IPS DF 19.7 (cell line): Measurements from ENCODE around the gene RUFY3.
"Not testable (repeated sequence)": the region's sequence is repeated elsewhere in the genome, so short reads cannot be mapped to it uniquely, and the experiment has no call there.

Source experiments
- DNase-seq: peaks from one replicate; pipeline ENCODE4 v3.0.0-alpha.2; 2013; ENCODE audit warnings: low read depth, low spot score

RUFY3 gene

DNA sequence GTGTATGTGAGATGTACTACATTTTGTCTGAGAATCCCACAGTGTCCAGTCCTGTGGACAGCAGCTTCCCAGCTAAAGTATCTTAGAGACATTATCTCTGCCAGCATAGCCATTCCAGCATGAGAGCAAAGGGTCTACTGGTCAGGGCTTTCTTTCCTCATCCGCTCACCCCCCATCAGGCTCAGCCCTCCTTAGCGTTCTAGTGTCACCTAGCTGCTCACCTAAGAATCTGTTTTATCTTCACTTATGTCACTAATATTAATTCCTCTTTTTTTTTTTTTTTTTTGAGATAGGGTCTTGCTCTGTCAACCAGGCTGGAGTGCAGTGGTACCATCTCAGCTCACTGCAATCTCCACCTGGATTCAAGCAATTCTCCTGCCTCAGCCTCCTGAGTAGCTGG, 15.6 kb downstream of the RUFY3 start:
- DNase-seq, result no peak

- no peak for DNase-seq
These were observed 18.0 kb downstream of the RUFY3 start for GRCh38 chr4:70739496-70740337.

DNA sequence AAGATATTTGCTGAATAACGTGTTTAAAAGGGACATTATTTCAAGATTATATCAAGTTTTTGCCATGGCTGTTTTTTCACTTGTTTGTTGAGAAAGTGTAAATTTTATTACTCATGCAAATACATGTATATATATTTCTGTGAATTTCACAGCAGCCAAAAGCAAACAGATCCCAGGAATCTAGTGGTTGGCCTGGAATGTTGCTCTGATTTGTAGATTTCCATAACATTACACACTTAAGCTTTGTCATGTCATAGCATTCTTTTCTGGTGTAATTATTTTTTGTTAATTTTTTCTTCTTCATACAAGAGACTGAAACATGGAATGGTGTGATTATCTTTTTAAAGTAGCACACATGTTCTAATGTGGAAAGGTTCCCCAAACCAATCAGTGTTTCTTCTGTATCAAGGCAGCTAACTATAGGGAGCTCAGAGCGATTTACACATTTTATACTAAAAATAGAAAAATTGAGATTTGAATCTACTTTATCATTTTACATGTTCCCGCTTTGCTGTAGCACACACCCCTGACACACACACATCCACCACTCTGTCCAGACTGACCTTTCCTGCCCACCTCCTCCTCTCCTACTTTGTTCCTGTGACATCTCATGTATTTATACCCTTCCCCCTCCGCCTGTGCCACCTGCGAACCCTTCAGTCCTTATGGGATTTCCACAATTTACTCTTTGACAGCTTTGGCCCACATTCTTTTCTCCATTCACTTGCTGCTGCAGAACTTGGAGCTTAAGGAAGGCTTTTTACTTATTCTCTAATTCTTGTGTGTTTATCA, 20.3 kb downstream of the RUFY3 start:
- no peak for DNase-seq

DNA sequence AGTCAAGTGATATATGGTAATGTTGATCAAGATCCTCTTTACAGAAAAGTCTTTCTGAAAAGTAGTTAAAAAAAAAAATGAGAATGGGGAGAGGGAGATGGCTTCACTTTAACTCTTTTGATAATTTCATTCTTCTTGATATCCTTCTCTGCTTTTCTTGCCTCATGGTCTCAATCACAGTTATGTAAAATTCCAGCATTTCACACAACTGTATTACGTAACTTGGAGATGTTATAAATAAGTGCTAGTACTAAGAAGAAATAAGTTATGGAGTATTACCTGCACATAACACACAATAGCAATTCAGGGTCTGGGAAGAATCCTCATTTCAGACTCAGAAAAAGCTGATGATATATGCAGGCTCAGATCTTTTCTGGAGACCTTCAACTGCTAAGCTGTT, 22.0 kb downstream of the RUFY3 start:
- no peak for DNase-seq

GRCh38 chr4:70746179-70746839, 24.5 kb downstream of the RUFY3 start:
- no peak for DNase-seq

- no peak for DNase-seq
These were observed 26.1 kb downstream of the RUFY3 start for GRCh38 chr4:70747874-70748273.

GRCh38 chr4:70749313-70749712, 27.5 kb downstream of the RUFY3 start:
- DNase-seq, result no peak

GRCh38 chr4:70752236-70752635, 30.5 kb downstream of the RUFY3 start:
- DNase-seq, result no peak

GRCh38 chr4:70753630-70754029, 31.9 kb downstream of the RUFY3 start:
- DNase-seq, result no peak

GRCh38 chr4:70754470-70754869, 32.7 kb downstream of the RUFY3 start:
- no peak for DNase-seq

DNA sequence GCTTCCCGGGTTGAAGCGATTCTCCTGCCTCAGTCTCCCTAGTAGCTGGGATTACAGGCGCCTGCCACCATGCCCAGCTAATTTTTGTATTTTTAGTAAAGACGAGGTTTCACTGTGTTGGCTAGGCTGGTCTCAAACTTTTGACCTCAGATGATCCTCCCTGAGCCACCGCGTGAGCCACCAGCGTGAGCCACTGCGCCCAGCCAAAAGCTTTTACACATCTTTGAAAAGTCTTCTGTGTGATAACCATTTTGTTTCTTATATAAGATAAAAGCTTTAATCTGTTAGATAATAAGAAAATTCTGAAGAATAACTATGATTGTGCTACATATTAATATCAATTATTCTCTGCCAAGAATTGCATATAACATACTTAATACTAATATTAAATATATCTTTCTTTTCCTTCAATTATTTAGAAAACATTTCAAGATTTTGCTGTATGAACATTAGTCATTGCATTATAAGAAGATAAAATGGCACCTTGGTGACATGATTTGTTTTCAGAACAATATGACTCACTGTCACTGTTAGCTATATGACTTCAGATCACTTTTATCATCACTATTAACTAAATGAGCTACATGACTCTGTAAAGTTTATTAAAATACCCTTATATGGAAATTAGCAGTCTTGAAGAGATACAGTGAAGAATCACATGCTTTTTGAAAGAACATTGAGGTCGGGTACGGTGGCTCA, 33.4 kb downstream of the RUFY3 start:
- no peak for DNase-seq

DNA sequence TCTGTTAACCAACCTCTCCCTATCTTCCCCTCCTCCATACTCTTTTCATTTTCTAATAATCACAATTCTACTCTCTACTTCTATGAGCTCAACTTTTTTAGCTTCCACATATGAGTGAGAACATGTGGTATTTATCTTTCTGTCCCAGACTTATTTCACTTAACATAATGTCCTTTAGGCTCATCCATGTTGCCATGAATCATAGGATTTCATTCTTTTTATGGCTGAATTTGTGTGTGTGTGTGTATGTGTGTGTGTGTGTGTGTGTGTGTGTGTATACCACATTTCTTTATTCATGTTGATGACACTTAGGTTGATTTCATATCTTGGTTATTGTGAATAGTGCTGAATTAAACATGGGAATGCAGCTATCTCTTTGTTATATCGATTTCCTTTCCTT, 37.4 kb downstream of the RUFY3 start:
- no peak for DNase-seq

GRCh38 chr4:70759627-70760026, 37.9 kb downstream of the RUFY3 start:
- DNase-seq, result no peak

DNA sequence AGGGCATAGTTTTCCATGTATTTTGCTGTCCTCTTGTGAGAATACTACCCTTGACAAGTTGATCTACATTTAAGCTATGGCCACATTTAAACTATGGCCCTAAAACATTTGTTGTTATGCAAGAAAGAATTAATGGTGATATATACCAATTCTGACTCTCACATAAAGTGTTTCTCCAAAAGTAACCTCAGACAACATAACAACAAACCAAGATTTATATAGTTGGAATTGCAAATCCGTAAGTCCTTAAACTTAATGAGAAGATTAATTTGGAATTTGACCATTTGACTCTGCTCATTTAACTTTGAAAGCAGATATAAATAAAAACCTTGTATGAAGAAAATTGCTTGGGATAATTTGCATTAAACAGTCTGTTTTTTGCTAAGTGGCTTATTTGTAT, 38.9 kb downstream of the RUFY3 start:
- no peak for DNase-seq

- no peak for DNase-seq
These were observed 39.6 kb downstream of the RUFY3 start for GRCh38 chr4:70761276-70761816.

GRCh38 chr4:70765368-70765767, 43.6 kb downstream of the RUFY3 start:
- no peak for DNase-seq

DNA sequence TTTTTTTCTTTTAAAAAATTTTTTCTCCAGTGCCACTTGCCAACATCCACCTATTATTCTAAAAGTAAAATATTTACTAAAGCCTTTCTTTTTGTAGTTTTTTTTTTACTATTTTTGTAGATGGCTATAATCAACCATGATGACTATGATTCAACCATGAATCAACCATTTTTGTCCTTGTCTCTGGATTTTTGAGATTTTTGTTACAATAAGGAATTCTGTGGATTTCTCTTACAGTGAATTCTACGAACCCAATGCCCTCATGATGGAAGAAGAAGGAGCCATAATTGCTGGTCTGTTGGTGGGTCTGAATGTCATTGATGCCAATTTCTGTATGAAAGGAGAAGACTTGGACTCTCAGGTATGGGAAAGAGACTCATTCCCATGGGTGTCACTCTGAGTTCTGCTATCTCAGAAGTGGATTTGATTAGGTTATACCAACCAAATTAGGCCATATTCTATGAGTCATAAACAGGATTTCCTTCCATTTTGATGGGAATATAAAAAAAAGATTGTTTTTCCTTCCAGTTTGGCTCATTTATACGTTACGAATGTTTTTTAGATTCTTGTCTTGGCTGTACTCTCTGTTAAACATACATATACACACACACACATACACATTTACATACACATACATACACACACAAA, 46.7 kb downstream of the RUFY3 start:
- DNase-seq, result no peak

- DNase-seq, result not testable (repeated sequence)
These were observed 47.6 kb downstream of the RUFY3 start for GRCh38 chr4:70769396-70769795.

DNA sequence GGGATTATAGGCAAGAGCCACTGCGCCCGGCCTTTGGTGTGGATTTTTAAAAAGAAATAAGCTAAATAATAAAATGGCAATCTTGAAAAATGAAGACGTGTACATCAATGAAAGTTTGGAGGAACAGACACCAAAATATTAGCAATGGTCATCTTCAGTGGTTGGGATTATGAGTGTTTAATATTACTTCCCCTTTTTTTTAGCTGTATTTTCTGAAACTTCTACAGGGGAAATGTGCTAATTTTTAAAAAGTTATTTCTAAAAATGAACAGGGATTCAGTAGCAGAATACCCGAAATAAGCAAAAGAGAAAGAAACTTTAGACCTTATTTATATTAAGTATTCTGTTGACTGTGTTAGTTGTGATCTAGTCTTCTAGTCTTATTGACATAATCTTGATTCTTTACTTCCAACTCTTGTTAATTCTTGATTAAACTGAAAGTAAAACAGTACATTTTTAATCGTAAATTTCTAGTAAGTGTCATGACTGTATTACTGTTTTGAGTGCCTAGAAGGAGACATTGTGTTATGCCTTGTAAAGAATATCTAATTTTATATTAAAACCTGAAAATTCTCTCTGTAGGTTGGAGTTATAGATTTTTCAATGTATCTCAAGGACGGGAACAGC, 51.3 kb downstream of the RUFY3 start:
- no peak for DNase-seq

GRCh38 chr4:70778888-70779422, 57.2 kb downstream of the RUFY3 start:
- no peak for DNase-seq
